HEK293T (cell line): ENCODE measurements around the gene UMODL1.

Experiments used
- CTCF ChIA-PET: fragments of 350-600 bp; formaldehyde crosslinking; extraction: SDS; loops from one replicate; lab custom pipeline; 2021; ENCODE audit warnings: antibody characterized with exemption, inconsistent platforms; lab: Yijun Ruan, JAX
- POLR2A ChIA-PET: fragments of 350-600 bp; formaldehyde crosslinking; extraction: SDS; loops from one replicate; lab custom pipeline; 2020; ENCODE audit warnings: antibody characterized with exemption, inconsistent platforms; lab: Yijun Ruan, JAX
- DNase-seq: peaks from one replicate; pipeline ENCODE4 v3.0.0; 2012; ENCODE audit warnings: mixed read lengths; ENCODE audit errors: extremely low spot score
- ARNT ChIP-seq: fragments of 450-650 bp; IDR thresholded peaks from 2 replicates; pipeline ENCODE4 v1.6.1; 2017; ENCODE audit warnings: mild to moderate bottlenecking
- BHLHE40 ChIP-seq: fragments of 450-650 bp; IDR thresholded peaks from 2 replicates; pipeline ENCODE4 v1.6.1; 2016; ENCODE audit warnings: mild to moderate bottlenecking, moderate library complexity, borderline replicate concordance
- CTBP1 ChIP-seq: fragments of 450-650 bp; IDR thresholded peaks from 2 replicates; pipeline ENCODE4 v1.6.1; 2016; ENCODE audit warnings: borderline replicate concordance
- ELF4 ChIP-seq: fragments of 450-650 bp; IDR thresholded peaks from 2 replicates; pipeline ENCODE4 v1.6.1; 2017; ENCODE audit warnings: antibody characterized with exemption
- FOXA1 ChIP-seq: fragments of 450-650 bp; IDR thresholded peaks from 2 replicates; pipeline ENCODE4 v1.6.1; 2016; ENCODE audit warnings: mild to moderate bottlenecking
- FOXK2 ChIP-seq: fragments of 450-650 bp; IDR thresholded peaks from 2 replicates; pipeline ENCODE4 v1.6.1; 2016; ENCODE audit warnings: mild to moderate bottlenecking
- FOXM1 ChIP-seq: fragments of 450-650 bp; IDR thresholded peaks from 2 replicates; pipeline ENCODE4 v1.6.1; 2017; ENCODE audit warnings: mild to moderate bottlenecking, borderline replicate concordance
- HDGF ChIP-seq: fragments of 450-650 bp; IDR thresholded peaks from 2 replicates; pipeline ENCODE4 v1.6.1; 2017; ENCODE audit warnings: antibody characterized with exemption, borderline replicate concordance
- L3MBTL2 ChIP-seq: fragments of 450-650 bp; conservative IDR thresholded peaks from 2 replicates; pipeline ENCODE4 v1.6.1; 2016; ENCODE audit warnings: mild to moderate bottlenecking
- LEF1 ChIP-seq: fragments of 450-650 bp; IDR thresholded peaks from 2 replicates; pipeline ENCODE4 v1.6.1; 2017; ENCODE audit warnings: mild to moderate bottlenecking, borderline replicate concordance
- NFRKB ChIP-seq: fragments of 450-650 bp; IDR thresholded peaks from 2 replicates; pipeline ENCODE4 v1.6.1; 2016; ENCODE audit warnings: mild to moderate bottlenecking, moderate library complexity
- SP1 ChIP-seq: fragments of 450-650 bp; IDR thresholded peaks from 2 replicates; pipeline ENCODE4 v1.6.1; 2017
- SUZ12 ChIP-seq: fragments of 450-650 bp; IDR thresholded peaks from 2 replicates; pipeline ENCODE4 v1.6.1; 2016; ENCODE audit warnings: mild to moderate bottlenecking
- TARDBP ChIP-seq: fragments of 450-650 bp; IDR thresholded peaks from 2 replicates; pipeline ENCODE4 v1.6.1; 2016
- ZNF384 ChIP-seq: fragments of 450-650 bp; IDR thresholded peaks from 2 replicates; pipeline ENCODE4 v1.6.1; 2016
- TF ChIP-seq, protein P1 (sequence below): fragments of 450-650 bp; IDR thresholded peaks from 2 replicates; pipeline ENCODE4 v1.6.1; 2016

The UMODL1 gene

GRCh38 chr21:42153746-42154145 is 82.6 kb downstream of the UMODL1 start:
- no peak for TF ChIP-seq NFRKB
- TF ChIP-seq HDGF, result no peak
- TF ChIP-seq ELF4, result no peak
- TF ChIP-seq FOXK2, result no peak
- no peak for TF ChIP-seq SUZ12
- ChIA-PET CTCF (interaction anchor here (1.7 kb wide), 1 partner anchor 10 kb away, joined by 5 read pairs; no protein-coding TSS in a partner anchor), POLR2A (no interaction called here)
- DNase-seq, result no peak

- ChIA-PET POLR2A (no interaction called here), CTCF (interaction anchor here (1.7 kb wide), 1 partner anchor 9 kb away, joined by 5 read pairs; no protein-coding TSS in a partner anchor)
- TF ChIP-seq TARDBP, result no peak
- TF ChIP-seq LEF1, result no peak
- no peak for TF ChIP-seq FOXK2
- TF ChIP-seq HDGF, result no peak
- no peak for TF ChIP-seq ELF4
- TF ChIP-seq FOXM1, result no peak
- TF ChIP-seq NFRKB, result no peak
- no peak for TF ChIP-seq SUZ12
- TF ChIP-seq, protein P1, sequence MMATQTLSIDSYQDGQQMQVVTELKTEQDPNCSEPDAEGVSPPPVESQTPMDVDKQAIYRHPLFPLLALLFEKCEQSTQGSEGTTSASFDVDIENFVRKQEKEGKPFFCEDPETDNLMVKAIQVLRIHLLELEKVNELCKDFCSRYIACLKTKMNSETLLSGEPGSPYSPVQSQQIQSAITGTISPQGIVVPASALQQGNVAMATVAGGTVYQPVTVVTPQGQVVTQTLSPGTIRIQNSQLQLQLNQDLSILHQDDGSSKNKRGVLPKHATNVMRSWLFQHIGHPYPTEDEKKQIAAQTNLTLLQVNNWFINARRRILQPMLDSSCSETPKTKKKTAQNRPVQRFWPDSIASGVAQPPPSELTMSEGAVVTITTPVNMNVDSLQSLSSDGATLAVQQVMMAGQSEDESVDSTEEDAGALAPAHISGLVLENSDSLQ, result no peak
- TF ChIP-seq BHLHE40, result no peak
- no peak for TF ChIP-seq FOXA1
- no peak for TF ChIP-seq L3MBTL2
- no peak for DNase-seq
Observed at GRCh38 chr21:42154237-42155044, 83.3 kb downstream of the UMODL1 start.

GRCh38 chr21:42155045-42155855 is 84.1 kb downstream of the UMODL1 start:
- ChIA-PET POLR2A (no interaction called here), CTCF (interaction anchor here (0.7 kb wide), 1 partner anchor 227 kb away, joined by 3 read pairs; no protein-coding TSS in a partner anchor)
- DNase-seq, result no peak
- no peak for TF ChIP-seq SP1
- TF ChIP-seq HDGF, result no peak
- no peak for TF ChIP-seq SUZ12
- no peak for TF ChIP-seq NFRKB
- TF ChIP-seq FOXM1, result no peak

GRCh38 chr21:42156690-42157605 is 85.8 kb downstream of the UMODL1 start:
- TF ChIP-seq LEF1 (no peak), HDGF (no peak)
- POLR2A ChIA-PET, result no interaction called here
- CTCF ChIA-PET, result interaction anchor here (0.8 kb wide), 1 partner anchor 11 kb away, joined by 3 read pairs; no protein-coding TSS in a partner anchor
- DNase-seq, result no peak

DNA sequence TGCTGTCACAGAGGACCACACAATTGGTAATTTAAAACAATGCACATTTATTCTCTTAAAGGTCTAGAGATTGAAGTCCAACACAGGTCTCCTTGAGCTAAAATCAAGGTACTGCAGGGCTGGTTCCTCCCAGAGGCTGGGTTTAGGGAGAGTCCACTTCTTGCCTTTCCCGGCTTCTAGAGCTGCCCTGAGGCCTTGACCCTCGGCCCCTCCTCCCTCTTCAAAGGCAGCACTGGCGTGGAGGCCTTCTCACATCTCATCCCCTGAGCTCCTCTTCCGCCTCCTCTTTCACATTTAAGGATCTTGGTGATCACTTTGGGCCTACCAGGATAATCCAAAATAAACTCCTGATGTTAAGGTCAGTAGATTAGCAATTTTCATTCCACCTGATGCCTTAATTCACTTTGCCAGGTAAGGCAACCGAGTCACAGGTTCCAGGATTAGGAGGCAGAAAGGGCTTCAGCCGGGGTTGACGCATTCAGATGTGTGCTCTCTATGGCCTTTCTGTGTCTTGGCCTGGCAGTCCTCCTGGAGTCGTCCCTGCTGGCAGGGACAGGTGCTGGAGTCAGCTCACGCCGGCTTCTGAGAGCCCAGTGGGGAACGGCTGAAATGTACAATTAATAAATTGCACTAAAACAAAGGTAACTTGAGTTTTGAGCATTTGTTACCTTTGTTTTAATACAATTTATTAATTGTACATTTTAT is 86.6 kb downstream of the UMODL1 start:
- no peak for DNase-seq
- CTCF ChIA-PET, result interaction anchor here (0.8 kb wide), 1 partner anchor 12 kb away, joined by 3 read pairs; no protein-coding TSS in a partner anchor
- POLR2A ChIA-PET, result no interaction called here
- TF ChIP-seq LEF1 (no peak), NFRKB (no peak), ZNF384 (no peak), HDGF (no peak)
- TF ChIP-seq, protein P1, result no peak

- ChIA-PET POLR2A (no interaction called here), CTCF (no interaction called here)
- DNase-seq, result no peak
- TF ChIP-seq HDGF (no peak), L3MBTL2 (no peak), SUZ12 (no peak), LEF1 (no peak), FOXA1 (no peak), CTBP1 (no peak), ZNF384 (no peak), NFRKB (no peak), TARDBP (no peak), SP1 (no peak), FOXM1 (no peak), ARNT (no peak), ELF4 (no peak), FOXK2 (no peak)
- TF ChIP-seq, protein P1, result no peak
Observed at GRCh38 chr21:42158846-42159245, 87.7 kb downstream of the UMODL1 start.
